EH (cell line): ENCODE results near the gene CEP112.
A peak's percentile ranks its signal among the peaks of the same experiment; 100 is the strongest.

Source experiments
- DNase-seq: peaks from one replicate; pipeline ENCODE4 v3.0.0-alpha.2; 2015; ENCODE audit warnings: low read depth

Gene CEP112

DNA sequence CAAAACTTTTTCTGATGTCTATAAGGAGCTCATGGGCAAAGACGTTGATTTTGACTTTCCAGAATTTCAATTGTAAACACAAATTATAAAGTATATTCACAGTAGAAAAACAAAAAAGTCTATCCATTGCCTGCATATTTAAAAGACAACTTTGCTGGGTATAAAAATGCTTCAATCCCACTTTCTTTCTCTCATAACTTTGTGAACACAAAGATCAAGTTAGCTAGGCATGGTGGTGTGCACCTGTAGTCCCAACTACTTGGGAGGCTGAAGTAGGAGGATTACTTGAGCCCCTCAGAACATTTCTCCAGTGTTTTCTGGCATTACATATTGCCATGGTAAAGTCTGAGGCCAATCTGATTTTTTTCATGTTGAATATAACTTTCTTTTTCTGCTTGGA lies 547.4 kb downstream of the CEP112 start:
- no peak for DNase-seq

DNA sequence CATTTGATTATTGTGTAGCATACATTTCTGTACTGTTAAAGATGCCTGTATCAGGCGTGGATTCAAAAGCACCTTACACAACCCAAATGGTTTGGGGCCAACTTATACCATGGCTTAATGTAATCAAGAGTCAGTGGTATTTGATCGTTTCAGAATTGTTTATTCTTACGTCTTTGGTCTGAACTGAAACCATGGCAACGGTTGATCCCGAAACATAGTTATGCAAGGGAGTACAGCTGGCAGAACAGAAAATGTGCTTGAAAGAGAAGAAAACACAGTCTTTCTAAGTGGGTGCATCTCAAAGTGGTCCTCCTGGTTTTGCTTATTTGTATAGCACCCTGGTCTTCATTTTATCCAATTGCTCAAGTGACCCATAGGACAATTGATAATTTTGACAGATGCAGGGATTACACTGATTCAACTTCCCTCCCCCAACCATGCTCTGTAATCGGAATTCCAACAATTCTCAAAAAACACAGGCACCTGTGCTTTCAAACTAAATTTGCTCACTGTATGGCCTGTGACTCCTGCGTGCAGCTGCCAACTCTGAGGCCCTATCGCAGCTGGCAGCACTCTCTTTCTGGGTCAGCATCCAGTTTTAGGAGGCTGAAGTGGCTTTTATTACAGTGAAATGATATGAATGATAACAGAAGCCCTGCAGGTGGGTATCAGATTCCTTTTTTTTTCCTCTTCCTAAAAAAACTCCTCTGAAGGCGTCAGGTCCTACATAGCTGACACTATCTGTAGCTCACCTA lies 553.5 kb downstream of the CEP112 start:
- no peak for DNase-seq

DNA sequence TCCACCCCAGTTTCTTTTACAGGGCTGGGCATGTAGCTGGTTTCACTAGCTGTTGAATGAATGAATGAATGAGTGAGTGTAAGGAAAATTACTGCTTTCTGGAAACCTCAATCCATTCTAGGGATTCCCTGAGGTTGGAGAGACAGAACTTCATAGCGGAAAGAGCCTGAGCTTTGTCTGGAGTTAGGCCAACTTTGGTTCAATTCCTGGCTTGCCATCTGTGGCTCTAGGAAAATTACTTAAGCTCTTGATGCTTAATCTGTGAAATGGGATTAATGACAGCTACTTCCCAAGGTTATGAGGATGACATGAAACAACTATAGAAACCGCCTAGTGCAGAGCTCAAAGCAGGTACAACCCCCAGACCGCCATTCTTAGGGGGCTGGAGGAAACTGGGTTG lies 554.1 kb downstream of the CEP112 start:
- DNase-seq, result no peak

DNA sequence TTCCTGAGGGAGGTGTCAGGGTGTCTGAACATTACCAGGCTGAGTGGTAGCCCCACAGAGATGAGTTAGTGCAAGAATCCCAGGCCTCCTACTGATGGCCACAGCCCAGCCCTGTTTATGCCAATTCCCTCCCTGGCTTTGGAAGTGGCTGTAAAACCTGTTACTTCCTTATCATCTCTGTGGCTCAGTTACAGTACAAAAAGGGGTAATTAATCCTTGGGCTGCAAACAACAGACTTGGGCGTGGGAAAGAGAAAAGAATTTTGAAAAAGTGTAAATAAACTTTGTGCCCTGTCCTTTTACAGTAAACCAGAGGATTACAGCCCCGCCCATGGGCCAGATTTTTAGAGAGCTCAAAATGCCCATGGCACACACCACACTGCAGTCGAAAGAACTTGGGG lies 557.4 kb downstream of the CEP112 start:
- no peak for DNase-seq

DNA sequence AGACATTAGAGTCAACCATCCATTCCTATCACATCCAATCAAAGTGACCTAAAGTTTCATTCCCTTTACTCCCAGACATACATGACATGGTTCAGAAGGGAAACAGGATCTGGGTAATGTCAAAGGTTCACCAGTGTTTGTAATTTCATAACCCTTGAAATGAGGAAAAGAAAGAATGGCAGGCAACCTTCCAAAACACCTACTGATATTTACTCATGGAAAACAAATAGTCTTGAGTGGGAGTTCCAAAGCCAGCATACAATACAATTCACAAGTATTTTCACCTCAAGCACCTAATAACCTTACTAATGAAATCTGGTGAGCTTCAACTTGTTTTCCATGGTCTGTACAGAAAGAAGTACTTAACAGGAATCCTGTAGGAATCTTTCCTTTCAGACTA lies 557.9 kb downstream of the CEP112 start:
- DNase-seq, result no peak

DNA sequence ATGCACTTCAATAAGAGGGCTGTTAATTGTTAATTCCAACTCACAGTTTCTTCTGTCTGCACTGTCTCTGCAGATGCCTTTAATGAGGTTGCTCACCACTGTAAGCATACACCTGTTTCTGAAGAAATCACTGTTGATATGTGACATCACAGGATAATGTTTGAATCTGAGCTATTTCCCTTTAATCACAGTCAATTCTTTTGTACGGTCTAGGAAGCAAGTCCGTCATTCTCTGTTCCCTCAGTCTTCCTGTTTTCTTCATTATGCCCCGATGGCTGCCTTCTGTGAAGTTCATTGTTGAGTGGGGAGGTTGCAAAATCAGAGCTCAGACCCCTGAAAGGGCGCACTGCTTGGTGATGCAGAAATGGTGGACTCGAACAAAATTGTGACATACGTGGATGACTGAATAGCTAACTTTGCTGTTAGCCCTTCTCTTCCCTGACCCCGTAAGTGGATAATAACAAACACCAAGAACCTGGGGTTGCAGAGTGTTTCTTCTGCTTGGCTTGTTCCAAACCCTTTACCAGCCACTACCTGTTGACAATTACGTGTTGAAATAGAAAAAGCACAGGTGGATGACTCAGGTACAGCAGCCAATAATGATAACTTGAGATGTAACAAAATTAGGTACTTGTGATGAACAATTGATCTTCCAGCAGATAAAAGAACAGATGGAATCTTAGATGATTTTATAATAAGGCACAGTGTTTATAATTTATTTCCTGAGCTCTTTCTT lies 558.6 kb downstream of the CEP112 start:
- DNase-seq, result no peak

DNA sequence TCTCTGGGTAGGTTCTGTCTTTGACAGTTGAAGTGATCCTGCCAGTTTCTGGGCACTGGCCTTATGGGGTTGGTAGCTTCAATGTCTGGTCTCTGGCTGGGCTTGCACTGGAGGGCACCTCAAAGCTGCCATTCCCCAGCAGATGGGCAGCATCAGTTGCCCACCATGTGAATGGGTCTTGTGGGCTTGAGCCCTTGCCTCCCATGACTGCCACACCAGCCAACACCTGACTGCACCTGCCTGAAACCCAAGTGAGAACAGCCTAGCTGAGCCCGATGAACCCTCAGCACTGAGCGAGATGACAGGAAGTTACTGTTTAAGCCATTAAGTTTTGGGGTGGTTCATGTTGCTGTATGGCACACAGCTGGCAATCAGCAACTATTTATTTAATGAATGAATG lies 561.4 kb downstream of the CEP112 start:
- DNase-seq, result no peak

- DNase-seq, result peak; percentile 40
These were observed 562.7 kb downstream of the CEP112 start for GRCh38 chr17:65629234-65629690.

GRCh38 chr17:65628644-65629036 lies 563.3 kb downstream of the CEP112 start:
- DNase-seq, result no peak

DNA sequence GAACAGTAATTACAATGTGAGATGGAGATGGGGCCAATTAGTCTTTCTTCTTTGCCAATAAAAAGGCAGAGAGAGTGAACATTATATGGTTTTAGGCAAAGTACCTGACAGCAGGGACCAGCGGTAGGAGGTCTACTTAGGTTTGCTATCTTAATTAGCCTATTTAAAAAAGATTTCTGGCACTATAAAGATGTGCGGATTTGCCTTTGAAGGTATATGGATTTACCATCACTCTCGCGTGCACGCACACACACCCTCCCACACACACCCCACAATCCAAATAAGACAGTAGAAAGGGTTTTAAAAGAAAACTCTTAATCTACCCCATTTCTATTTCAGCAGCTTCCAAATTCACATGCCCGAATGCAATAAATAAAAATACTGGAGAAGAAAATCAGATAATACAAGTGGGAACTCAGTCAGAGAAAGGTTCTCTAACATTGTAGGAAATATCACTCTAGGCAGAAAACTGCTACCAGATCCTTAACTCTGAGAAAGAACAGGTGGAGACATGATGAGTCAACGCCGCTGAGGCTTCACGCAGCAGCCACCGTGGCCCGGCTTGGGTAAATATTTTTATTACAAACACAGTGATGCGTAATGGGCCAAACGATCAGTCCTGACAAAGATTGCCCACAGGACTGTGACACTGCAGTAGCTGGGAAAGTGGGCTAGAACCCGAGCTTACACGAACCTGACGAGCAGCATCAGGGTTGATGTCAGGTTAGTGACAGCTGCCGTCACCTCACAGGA lies 563.9 kb downstream of the CEP112 start:
- DNase-seq, result peak; percentile 79

- no peak for DNase-seq
These were observed 564.8 kb downstream of the CEP112 start for GRCh38 chr17:65627108-65627507.

DNA sequence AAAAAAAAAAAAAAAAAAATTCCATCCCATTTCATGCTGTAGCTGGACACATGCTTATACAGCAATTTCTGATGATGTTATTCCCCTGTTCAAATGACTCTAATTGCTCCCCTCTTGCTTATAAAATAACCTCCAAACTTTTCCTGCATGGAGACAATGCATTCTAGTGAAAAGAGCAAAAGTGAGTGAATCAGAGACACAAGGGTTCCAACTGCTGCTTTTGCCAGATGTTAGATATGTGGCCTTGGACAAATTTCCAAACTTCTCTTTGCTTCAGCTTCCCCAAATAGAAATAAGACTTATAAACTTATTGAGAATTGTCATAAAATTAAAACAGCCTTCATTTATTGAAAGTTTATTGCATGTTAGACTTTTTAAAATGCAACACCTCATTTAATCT lies 565.5 kb downstream of the CEP112 start:
- no peak for DNase-seq

- no peak for DNase-seq
These were observed 573.4 kb downstream of the CEP112 start for GRCh38 chr17:65618516-65618915.

DNA sequence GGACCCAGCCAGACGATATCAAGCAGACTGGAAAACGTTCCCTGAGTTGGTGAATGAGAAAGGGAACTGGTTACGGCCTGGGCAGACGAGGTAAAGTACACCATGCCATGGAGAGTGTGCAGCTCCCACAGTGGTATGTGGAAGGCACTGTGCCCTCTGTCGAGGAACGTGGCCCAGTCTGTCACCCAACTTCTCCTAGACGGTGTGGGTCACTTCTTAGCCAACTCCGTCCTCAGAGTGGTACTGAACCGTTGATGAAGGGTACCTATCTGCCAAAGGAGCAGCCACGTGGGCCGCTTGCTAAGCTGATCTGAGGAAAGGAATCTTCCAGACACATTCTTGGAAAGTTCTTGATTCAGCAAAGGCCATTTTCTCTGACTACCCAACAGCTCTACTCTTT lies 574.4 kb downstream of the CEP112 start:
- DNase-seq, result no peak

DNA sequence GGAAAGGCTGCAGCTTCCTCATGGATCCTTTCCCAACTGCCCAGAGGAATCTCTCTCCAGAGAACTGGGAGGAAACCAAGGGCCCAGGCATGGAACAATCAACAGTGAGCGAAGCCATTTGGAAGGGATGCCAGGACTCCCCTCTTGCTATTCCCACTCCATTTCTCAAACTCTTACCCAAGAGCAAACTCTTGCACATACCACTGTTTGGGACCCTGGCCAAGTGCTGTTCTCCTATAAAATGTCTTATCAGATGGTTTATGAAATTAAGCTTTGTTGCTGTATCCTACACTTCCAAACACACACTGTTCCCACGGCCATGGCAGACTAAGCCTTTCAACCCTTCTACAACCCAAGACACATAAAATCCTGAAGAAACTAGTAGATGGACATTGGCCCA lies 582.2 kb downstream of the CEP112 start:
- DNase-seq, result peak; percentile 37

DNA sequence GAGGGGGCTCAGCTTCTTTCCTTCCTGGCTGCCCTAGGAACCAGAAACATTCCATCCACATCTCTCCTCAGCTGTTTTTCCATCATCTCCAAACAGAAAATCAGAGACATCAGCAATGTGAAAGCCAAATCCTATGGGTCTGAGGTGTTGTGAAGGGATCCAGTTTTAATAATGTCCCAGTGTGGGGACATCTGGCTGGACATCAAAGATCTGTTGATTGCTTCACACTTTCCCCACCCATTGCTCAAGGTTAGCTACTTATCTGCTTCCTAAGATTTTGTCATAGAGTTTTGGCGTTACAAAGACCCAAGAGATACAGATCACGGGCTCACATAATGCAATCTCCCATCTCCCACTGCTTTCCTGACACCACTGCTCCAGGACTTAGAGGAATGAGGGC lies 582.6 kb downstream of the CEP112 start:
- no peak for DNase-seq

GRCh38 chr17:65604070-65604469 lies 587.9 kb downstream of the CEP112 start:
- DNase-seq, result no peak

DNA sequence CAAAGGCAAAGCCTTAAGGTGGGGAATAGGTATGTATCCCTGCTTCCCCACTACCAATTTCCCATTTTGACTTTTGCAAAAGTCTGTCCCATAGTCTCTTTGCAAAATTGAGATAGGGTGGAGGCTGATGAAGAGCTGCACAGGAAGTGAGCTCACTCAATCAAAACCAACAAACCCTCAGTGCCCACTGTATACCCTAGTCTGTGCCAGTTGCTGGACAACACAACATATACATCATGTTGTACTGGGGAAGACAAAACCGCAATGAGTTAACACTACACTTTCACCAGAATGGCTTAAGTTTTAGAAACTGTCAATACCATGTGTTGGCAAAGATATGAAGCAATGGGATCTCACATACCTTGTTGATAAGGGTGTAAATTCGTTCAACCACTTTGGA lies 590.1 kb downstream of the CEP112 start:
- no peak for DNase-seq

GRCh38 chr17:65601145-65601544 lies 590.8 kb downstream of the CEP112 start:
- DNase-seq, result no peak

DNA sequence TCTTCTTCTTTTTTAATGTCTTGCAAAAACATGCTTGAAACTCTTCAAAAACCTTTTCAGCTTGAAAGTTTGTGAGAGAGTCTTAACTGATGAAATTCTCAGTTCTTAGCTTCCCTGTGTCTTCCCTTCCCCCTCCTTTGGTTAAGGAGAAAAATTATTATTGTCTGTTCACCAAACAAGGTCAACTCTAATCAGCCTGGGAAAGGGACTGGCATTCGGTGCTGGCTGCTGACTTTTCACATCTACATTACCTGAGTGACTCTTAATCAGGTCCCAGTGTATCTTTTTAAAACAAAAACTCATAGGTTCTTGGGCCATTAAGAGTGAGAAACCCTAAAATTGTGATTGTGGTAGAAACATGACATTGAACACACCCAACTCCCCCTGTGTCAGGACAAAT lies 591.4 kb downstream of the CEP112 start:
- no peak for DNase-seq

DNA sequence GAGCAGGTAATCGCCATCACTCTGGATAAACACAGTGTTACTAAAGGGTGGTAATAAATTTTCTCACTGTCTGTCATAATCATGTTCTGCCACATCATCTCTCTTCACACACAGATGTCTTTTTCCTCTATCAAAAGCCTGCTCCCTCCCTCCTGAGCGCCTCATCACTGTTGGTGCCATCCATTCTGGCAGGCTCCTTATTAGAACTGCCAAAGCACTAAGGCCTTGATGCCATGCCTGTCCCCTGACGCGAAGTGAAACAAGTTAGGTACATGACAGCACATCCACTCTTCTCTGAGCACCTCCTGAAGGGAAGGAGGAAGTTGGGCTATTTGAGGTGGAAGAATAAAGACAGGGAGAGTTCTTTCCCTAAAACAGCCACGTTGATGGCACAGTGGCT lies 592.3 kb downstream of the CEP112 start:
- no peak for DNase-seq

- DNase-seq, result no peak
These were observed 593.2 kb downstream of the CEP112 start for GRCh38 chr17:65598746-65599145.

DNA sequence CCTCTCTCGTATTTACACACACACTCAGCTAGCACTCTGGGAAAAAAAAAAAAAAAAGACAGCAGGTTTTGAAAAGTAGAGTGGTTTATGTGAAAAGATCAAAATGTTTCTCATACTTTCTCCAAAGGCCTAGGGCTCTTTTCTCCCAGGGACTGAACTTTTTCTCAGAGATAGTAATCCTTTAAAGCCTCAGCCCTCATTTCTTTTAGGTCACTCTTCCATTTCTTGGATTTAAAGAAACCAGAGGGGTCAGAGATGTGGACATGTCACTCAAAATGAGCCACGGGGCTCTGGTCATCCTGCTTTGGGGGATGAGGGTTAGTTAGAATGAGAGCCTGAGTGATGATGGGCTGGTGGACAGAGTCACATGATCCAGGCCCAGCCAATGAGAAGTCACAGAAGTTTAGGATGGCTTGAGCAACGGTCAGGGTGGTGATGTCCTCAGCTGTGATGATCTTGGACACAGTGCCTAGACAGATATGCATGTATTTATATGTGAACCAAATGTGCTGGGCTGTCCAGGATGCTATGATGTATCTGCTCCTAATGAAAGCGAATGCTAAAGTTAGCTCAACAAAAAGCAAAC lies 596.8 kb downstream of the CEP112 start:
- DNase-seq, result peak; percentile 59
